ENCODE data around the gene TEAD1.

Gene TEAD1

DNA sequence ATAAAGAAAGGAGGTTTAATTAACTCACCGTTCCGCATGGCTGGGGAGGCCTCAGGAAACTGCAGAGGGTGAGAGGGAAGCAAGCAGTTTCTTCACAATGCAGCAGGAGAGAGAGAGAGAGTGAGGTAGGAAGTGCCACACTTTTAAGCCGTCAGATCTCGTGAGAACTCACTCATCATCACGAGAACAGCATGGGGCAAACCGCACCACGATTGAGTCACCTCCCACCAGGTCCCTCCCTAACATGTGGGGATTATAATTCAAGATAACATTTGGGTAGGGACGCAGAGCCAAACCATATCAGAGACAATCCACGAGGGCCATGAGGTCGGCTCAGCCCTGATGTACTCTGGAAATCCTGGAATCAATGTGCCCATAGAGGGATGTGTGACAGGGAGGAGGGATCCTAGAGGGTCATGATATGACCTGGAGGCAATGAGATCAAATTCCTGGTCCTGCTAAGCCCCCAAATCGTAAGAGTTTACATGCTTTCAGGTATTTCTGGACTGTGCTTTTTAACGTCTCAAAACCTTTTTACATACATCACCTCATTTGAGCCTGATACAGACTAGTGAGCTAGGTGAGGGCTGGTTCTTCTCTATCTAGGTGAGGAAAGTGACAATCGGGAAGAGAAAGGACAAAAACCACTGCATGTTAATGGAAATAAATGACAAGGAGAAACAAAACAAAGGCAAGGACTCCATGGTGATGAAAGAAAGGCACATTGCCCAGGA lies 315.4 kb downstream of the TEAD1 start:
- no peak for DNase-seq (ENCODE audit: low read depth)

DNA sequence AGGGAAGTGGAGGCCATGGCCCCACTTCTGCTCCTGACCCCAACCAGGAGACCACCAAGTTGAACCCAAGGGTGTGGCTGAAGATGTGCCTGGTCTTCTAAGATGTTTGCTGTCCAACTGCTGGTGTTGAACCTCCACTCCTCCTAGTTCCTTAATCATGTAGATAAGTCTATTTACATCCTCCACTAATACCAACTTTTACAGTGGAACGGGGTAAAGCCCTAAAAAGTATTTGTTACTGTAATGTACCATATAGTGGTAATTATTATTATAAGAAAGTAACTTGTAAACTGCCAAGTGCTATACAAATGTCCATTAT lies 315.9 kb downstream of the TEAD1 start:
- DNase-seq (ENCODE audit: low read depth), result no peak

DNA sequence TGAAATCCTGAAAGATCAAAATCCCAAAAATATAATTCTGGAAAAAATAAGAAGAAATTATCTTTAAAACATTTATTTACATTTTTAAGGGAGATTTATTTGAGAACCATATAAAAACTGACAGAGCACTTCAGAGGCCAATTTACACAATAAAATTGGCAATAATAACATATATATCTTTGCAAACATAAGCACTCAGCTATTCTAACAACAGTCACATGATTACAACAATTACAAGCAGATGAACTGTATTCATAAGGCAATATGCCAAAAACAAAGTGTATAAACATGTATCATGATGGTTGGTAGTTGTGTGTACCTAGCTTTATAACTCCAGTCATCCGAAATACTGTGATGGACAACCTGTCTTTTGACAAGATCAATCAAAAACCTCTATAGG lies 317.2 kb downstream of the TEAD1 start:
- DNase-seq (ENCODE audit: low read depth), result no peak

DNA sequence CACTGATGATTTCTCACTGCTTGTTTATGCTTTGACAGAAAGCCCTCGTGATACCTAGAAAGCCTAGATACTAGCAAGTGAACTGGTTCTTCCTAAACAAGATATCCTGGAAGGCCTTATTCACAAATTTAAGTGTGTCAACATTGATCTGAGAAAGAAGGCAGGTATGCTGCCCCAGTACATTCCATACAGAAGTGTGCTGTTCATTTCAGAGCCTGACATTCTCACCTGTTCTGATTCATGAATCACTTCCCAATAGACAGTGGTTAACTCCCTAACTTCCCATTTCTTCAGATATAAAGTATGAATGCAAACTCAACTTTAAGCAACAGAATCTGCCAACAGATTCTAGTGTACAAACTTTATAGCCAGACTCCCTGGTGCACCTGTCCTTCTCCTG lies 319.4 kb downstream of the TEAD1 start:
- DNase-seq (ENCODE audit: low read depth), result no peak

Data from GM04503 (cell line).